Duodenal mucosa (tissue), 2 donors: ENCODE results near the gene CD14.

Experiments used
- H3K27ac ChIP-seq: one replicate; pipeline ENCODE4 v1.7.0; 2013; ENCODE audit warnings: low read depth, low read length
- H3K27me3 ChIP-seq, 2 donors: one replicate each; pipeline ENCODE4 v1.7.0; 2013; ENCODE audit warnings: low read length in 2 of 2, control low read depth in 1 of 2; ENCODE audit not compliant: insufficient read depth in 2 of 2, control insufficient read depth in 1 of 2
- H3K36me3 ChIP-seq, 2 donors: one replicate each; pipeline ENCODE4 v1.7.0; 2013; ENCODE audit warnings: low read length in 2 of 2, control low read depth in 1 of 2; ENCODE audit not compliant: insufficient read depth in 2 of 2, control insufficient read depth in 1 of 2
- H3K4me1 ChIP-seq, 2 donors: one replicate each; pipeline ENCODE4 v1.7.0; 2013; ENCODE audit warnings: low read length in 2 of 2, control low read depth in 1 of 2; ENCODE audit not compliant: insufficient read depth in 2 of 2, control insufficient read depth in 1 of 2
- H3K4me3 ChIP-seq, 2 donors: one replicate each; pipeline ENCODE4 v1.7.0; 2013; ENCODE audit warnings: low read length in 2 of 2, low read depth in 1 of 2
- H3K9ac ChIP-seq, 2 donors: one replicate each; pipeline ENCODE4 v1.7.0; 2013; ENCODE audit warnings: low read length in 2 of 2, low read depth in 1 of 2
- H3K9me3 ChIP-seq, 2 donors: one replicate each; pipeline ENCODE4 v1.7.0; 2013; ENCODE audit warnings: low read length in 2 of 2, control low read depth in 1 of 2; ENCODE audit not compliant: control insufficient read depth in 1 of 2

CD14 gene

DNA sequence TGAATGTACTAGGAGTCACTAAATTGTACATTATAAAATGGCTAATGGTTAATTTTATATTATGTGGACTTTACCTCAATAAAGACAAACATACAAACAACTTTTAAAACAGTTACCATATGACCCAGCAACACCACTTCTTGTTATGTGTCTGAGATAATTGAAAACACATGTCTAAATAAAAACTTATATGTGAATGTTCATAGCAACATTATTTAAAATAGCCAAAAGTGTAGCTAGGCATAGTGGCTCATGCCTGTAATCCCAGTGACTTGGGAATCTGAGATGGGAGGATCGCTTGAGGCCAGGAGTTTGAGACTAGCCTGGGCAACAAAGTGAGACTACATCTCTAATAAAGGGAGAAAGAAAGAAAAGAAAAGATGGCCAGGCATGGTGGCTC is 45.5 kb downstream of the CD14 start:
- Histone ChIP-seq H3K9ac (no peak overlapping the region), H3K27me3 (no peaks in the 10 kb centered on the region), H3K27ac (no peak overlapping the region), H3K4me1 (no peaks in the 10 kb centered on the region), H3K4me3 (no peak overlapping the region), H3K9me3 (no peaks in the 10 kb centered on the region), H3K36me3 (no peaks in the 10 kb centered on the region)
